ENCODE data around the gene B9D2.
A peak's percentile ranks its signal among the peaks of the same experiment; 100 is the strongest.
"Not testable (repeated sequence)": the region's sequence is repeated elsewhere in the genome, so short reads cannot be mapped to it uniquely, and the experiment has no call there.

Gene B9D2, protein sequence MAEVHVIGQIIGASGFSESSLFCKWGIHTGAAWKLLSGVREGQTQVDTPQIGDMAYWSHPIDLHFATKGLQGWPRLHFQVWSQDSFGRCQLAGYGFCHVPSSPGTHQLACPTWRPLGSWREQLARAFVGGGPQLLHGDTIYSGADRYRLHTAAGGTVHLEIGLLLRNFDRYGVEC

GRCh38 chr19:41363753-41364523 lies at the start of gene B9D2:
Gene B9D2 (minus strand): TSS chr19:41364149. CDS start chr19:41363519, 630 bp downstream.
- peak; percentile 99 for DNase-seq

DNA sequence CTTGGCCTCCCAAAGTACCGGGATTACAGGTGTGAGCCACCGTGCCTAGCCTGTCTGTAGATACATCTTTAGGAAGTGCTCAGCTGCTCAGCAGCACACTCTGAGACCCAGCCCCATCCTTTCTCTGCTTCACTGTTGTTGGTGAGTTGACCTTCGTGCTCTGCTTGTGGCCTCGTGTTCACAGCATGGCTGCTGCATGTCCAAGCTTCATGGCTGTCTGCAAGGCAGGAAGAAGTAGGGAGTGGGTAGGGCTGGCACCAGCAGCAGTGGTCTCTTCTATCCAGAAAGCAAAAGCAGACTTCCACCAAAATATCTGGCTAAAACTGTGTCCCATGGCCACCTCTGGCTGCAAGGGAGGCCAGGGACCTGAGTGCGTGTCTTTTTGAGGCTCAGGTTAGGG lies 49.0 kb upstream of the B9D2 start:
- no peak for DNase-seq

- DNase-seq, result no peak
Observed at GRCh38 chr19:41411968-41412265, 48.0 kb upstream of the B9D2 start.

DNA sequence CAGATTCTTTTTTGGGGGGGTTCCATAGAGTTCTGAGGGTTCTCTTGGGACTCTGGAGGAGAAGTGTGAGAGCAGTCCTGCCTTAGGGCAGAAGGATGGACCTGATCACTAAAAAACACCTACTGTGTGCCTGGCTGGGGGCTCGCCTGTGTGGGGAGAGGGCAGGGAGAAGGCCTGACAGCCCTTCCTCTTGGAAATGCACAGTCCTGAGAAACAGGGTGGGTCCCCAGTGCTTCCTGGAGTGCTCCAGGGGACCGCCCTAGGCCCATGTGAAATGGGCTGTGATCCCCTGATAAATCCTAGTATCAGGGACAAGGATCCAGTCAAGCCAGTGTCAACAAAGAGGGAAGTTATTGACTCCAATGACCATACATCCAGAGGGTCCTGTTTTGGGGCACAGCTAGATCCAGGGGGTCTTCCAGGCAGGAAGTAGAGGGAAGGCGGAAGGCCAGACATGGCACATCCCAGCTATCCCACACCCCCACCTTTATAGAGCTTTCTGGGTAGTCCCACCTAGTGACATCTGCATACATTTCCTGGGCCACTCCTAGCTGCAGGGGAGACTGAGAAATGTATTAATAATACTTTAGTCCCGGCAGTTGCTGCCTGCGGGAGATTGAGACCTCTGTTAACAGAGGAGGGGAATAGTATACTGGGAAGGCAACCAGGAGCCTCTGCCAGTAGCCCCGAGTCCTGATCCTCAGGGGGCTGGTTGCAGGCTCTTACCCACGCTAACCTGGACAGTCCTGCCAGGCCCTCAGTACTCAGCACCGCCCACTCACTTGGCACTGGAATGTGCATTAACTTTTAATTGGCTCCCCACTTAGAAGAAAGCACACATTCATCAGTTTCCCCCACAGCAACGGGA lies 47.4 kb upstream of the B9D2 start:
- DNase-seq, result no peak

- no peak for DNase-seq
Observed at GRCh38 chr19:41410336-41411054, 46.5 kb upstream of the B9D2 start.

DNA sequence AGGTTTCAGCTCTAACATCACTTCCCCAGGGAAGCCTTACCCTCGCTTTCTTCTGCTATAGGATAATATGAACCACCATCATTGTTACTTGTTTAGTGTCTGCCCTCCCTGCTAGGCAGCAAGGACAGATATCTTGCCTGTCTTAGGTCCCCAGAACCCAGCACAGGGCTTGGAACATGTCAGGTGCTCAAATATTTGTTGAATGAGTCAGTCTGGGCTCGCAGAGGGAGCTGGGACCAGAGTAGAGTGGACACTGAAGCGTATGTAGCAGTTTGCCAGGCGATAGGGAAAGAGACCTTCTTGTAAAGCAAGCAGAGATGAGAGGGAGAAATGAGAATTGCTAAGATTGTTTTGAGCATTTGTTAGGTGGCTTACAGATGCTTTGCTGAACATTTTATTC lies 45.3 kb upstream of the B9D2 start:
- DNase-seq, result peak; percentile 66

GRCh38 chr19:41408846-41409245 lies 44.9 kb upstream of the B9D2 start:
- not testable (repeated sequence) for DNase-seq

DNA sequence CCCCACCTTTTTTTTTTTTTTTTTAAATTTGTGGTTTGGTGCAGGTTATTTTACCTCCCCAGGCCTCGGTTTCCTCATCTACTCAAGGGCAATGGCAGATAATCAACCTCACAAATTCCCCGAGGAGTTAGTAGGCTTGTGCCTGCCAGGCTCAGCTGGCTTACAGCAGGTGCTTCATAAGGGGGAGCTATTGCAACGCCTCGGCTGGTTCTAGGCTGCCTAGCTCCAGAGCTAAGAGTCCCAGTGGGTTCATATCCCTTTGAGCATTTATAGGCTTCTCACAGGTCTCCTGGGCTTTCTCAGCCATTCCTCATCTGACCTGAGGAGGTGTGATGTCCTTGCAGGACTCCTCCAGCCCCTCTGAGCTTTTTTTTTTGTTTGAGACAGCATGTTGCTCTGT lies 44.3 kb upstream of the B9D2 start:
- no peak for DNase-seq

DNA sequence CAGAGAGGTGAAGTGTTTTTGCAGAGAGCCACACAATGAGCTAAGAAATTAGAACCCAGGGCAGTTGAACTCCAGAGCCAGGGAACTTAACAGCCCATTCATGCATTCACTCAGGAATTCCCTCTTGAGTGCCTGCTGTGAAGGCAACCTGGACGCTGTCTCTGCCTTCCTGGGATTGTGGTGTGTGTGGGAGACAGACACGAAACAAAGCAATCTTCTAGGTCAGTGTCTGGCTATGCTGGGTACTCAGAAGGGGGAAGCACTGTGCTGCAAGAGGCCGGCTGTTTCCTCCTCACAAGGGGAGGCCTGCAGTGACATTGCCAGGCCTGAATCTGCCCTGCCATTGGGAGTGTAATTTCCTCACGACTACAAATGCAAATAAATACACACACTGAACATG lies 43.3 kb upstream of the B9D2 start:
- DNase-seq, result no peak

- DNase-seq, result no peak
Observed at GRCh38 chr19:41405776-41406175, 41.8 kb upstream of the B9D2 start.

- no peak for DNase-seq
Observed at GRCh38 chr19:41403181-41403970, 39.4 kb upstream of the B9D2 start.

DNA sequence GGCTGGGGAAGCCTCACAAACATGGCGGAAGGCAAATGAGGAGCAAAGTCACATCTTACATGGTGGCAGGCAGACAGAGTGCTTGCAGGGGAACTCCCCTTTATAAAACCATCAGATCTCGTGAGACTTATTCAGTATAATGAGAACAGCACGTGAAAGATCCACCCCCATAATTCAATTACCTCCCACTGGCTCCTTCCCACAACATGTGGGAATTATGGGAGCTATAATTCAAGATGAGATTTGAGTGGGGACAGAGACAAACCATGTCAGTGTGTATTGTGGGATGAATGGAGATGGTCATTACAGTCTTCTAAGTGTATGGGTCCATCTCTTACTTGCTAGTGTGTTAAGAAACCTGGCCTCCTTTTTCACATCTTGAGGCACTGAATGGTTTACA lies 38.1 kb upstream of the B9D2 start:
- no peak for DNase-seq

DNA sequence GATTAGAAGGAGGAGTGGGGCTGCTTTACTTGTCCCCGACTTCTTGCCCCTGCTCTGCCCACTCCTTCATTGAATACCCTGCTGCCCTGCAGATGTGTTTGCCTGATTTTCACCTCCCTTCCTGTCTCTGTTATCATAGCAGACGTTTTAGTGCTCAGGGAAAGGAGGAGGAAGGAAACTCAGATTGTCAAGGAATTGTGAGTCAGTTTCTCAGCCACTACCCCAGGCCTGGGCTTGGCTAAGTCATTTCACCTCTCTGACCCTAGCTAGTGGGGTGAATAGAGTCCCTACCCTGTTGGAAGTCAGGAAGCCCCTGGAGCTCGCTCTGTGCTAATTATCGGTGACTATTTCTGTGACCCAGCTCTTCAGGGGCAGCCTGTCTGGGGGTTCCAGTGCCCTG lies 37.5 kb upstream of the B9D2 start:
- DNase-seq, result no peak

- DNase-seq, result no peak
Observed at GRCh38 chr19:41399525-41399924, 35.6 kb upstream of the B9D2 start.

DNA sequence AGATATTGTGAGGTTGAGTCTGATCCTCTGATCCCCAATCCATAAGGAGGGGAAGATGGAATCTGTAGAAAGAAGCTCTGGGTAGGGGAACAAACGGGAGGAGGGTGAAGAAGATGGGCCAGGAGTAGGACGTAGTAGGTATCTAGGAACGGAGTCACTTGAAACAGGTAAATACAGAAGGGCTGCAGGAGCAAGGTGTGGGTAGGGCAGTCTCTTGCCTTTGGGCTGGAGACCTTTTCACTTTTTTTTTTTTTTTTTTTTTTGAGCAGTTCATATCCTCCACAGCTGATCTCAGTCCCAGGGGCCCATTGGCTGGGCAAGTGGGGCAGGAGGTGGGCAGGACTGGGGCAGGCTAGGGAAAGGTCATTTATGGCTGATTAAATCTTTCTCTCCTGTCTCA lies 35.1 kb upstream of the B9D2 start:
- no peak for DNase-seq

DNA sequence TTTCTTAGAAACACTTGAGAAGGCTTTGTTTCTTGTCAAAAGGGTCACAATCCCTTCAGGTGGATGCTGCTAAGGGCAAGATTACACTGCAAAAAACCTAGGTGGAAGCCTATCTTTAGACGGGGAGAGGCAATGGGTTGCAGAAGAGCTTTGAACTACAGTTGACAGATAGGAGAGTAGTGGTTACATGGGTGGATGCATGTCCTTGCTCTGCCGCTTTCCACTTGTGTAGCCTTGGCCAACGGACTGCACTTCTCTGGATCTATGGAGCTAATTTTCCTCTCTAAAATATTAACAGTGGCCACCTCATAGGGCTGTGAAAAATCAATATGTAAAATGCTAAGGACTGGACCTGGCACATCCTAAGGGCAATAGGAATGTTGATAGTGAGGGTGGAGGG lies 34.6 kb upstream of the B9D2 start:
- DNase-seq, result no peak

DNA sequence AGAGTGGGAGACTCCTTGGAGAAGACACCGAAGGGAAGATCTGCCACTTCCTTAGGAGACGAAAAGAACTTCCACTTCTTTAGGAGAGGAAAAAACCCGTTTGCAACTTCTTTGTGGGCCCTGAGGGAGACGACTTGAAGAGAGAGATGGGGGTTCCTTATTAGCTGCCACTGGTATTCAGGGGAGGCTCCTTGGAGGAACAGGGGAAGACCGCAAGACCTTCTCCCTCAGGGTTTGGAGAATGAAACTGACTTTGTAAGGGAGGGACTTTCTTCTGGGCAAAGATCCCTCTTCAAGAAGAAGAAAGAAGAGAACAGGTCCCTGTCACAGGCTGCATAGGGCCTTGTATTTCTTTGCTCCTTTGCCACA lies 34.1 kb upstream of the B9D2 start:
- no peak for DNase-seq

- DNase-seq, result peak; percentile 100
Observed at GRCh38 chr19:41397086-41398049, 33.4 kb upstream of the B9D2 start, which contains the start of the genes BCKDHA and EXOSC5. Gene BCKDHA (plus strand): TSS chr19:41397818. CDS start chr19:41397828, 10 bp downstream. Gene EXOSC5 (minus strand): TSS chr19:41397359. CDS start chr19:41397328, 31 bp downstream.

DNA sequence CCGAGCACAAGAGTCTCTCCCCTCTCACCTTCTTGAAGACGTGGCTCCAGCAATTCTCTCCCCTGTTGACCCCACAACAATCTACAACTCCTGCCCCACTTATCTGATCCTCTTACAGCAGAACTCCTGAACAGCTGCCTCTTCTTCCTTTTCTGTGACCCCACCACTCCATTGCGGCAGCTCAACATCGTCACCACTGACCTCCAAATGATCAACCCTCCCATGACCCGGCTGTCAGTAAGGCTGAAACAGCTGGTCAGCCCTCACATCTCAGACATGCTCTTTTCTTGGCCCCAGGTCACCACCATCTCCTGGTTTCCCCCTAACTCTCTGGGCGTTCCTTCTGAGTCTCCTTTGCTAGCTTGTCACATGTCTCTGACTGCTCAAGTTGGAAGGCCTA lies 31.4 kb upstream of the B9D2 start:
- DNase-seq, result no peak

DNA sequence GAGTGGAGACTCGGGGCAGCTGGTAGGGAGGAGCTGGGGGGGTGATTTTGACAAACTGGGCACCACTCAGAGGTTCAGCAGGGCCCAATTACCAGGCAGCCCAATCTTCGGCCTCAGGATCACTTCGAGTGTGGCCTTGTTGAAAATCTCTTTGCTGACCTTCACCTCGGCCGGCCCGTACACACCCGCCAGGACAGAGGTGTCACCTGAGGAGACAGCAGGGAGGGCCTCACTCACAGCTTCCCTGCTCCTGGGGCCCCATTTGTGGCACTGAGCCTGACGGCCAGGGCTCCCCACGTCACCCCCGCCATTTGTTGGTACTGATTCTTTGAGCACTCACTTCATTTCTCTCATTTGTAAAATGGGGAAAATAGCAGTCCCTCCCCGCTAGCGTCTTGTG lies 28.8 kb upstream of the B9D2 start:
- DNase-seq, result no peak

DNA sequence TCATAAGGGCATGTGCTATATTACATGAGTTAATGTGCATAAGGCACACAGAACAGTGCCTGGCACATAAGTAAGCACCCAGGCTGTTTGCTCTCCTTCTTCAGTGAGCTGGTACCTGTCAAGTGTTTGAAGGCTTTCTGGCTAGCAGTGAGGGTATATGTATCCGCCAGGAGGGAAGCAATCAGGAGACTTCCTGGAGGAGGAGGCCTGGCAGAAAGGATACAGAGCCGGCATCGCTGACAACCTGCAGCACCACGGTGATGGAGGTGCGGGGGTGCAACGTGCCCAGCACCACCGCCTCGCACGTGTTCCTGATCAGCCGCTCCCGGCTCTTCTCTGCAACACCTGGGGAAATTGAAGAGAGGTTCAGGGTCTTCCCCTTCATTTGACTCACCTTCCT lies 27.7 kb upstream of the B9D2 start:
- DNase-seq, result no peak
